Stomach (tissue), 4 donors: ENCODE measurements around the gene DIS3L2.

ENCODE experiments used
- CTCF ChIP-seq, 7 experiments: fragments of 450-650 bp in 4 of 7; fragments of 200-600 bp in 3 of 7; sonication (generic) in 3 of 7; IDR thresholded peaks; one replicate each; pipeline ENCODE4 v1.5.1; 2016 to 2019; ENCODE audit warnings: antibody characterized with exemption in 7 of 7, control low read depth in 2 of 7, mild to moderate bottlenecking in 1 of 7
- EP300 ChIP-seq: sonication (generic); formaldehyde crosslinking; IDR thresholded peaks from one replicate; pipeline ENCODE4 v1.6.1; 2017; ENCODE audit warnings: antibody characterized with exemption
- POLR2A ChIP-seq, 4 donors: fragments of 450-650 bp; IDR thresholded peaks; one replicate each; pipeline ENCODE4 v1.6.1; 2016; ENCODE audit warnings: antibody characterized with exemption in 4 of 4, control low read depth in 2 of 4, mild to moderate bottlenecking in 1 of 4, moderate library complexity in 1 of 4
- POLR2AphosphoS5 ChIP-seq, 3 donors: sonication (generic); formaldehyde crosslinking; IDR thresholded peaks; one replicate each; pipeline ENCODE4 v1.6.1; 2016; ENCODE audit warnings: antibody characterized with exemption in 3 of 3

GRCh38 chr2:232361646-232362045 is 400.1 kb downstream of the DIS3L2 start:
- TF ChIP-seq CTCF (IDR thresholded peaks at IDR 0.05) (no peak), POLR2A (IDR thresholded peaks at IDR 0.05) (no peak), POLR2AphosphoS5 (IDR thresholded peaks at IDR 0.05) (no peak), EP300 (no peak)
